Nephron (organoid): ENCODE measurements around the gene LRRC25.

Experiments
- H3K27ac Mint-ChIP-seq, 3 experiments: 2 replicates each; pipeline ENCODE4 v1.8.0; 2020; ENCODE audit warnings: mixed read lengths in 3 of 3, mild to moderate bottlenecking in 2 of 3, moderate library complexity in 1 of 3
- H3K27me3 Mint-ChIP-seq: 2 replicates; pipeline ENCODE4 v1.8.0; 2021; ENCODE audit warnings: low read depth, mild to moderate bottlenecking, moderate library complexity, mixed read lengths
- H3K36me3 Mint-ChIP-seq: 2 replicates; pipeline ENCODE4 v1.8.0; 2020; ENCODE audit warnings: low read depth, mixed read lengths
- H3K4me1 Mint-ChIP-seq: 2 replicates; pipeline ENCODE4 v1.8.0; 2020; ENCODE audit warnings: mixed read lengths
- H3K4me3 Mint-ChIP-seq, 3 experiments: 2 replicates each; pipeline ENCODE4 v1.8.0; 2020; ENCODE audit warnings: mild to moderate bottlenecking in 3 of 3, mixed read lengths in 3 of 3, moderate library complexity in 2 of 3
- H3K9me3 Mint-ChIP-seq: 2 replicates; pipeline ENCODE4 v1.8.0; 2020; ENCODE audit warnings: mixed read lengths
- TF ChIP-seq, protein P1 (sequence below), 3 experiments: fragments of 200-600 bp; sonication (generic); IDR thresholded peaks; one replicate each; pipeline ENCODE4 v1.5.0; 2021; ENCODE audit warnings: antibody characterized with exemption in 3 of 3; ENCODE audit not compliant: unreplicated experiment in 3 of 3

LRRC25 gene

DNA sequence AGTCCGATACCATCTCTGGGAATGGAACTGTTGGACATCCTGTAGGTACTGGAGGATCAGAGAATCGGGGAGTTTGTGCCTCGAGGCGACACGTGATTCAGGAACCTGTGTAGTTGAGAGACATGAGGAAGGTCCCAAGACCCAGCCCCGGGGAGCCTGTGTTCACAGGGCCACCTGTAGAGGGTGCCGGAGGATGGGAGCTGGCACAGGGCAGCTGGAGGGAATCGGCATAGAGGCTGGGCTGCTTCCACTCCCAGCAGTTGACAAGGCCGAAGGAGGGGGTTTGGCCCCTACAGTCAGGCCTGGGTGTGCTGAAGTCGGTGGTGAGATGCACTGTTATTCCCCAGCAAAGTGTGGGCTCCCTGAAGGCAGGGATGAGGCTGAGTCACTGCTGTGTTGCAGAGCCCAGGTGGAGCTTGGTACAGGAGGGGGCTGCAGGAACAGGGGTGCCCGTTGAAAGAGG is 43.0 kb upstream of the LRRC25 start:
- no peaks in the 10 kb centered on the region for H3K9me3 Mint-ChIP-seq
- peaks cover 36% of the 10 kb centered on the region for H3K4me1 Mint-ChIP-seq
- peak overlapping the region; percentile 84 to 98 (median 98) for H3K27ac Mint-ChIP-seq
- TF ChIP-seq, protein P1, sequence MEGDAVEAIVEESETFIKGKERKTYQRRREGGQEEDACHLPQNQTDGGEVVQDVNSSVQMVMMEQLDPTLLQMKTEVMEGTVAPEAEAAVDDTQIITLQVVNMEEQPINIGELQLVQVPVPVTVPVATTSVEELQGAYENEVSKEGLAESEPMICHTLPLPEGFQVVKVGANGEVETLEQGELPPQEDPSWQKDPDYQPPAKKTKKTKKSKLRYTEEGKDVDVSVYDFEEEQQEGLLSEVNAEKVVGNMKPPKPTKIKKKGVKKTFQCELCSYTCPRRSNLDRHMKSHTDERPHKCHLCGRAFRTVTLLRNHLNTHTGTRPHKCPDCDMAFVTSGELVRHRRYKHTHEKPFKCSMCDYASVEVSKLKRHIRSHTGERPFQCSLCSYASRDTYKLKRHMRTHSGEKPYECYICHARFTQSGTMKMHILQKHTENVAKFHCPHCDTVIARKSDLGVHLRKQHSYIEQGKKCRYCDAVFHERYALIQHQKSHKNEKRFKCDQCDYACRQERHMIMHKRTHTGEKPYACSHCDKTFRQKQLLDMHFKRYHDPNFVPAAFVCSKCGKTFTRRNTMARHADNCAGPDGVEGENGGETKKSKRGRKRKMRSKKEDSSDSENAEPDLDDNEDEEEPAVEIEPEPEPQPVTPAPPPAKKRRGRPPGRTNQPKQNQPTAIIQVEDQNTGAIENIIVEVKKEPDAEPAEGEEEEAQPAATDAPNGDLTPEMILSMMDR (IDR thresholded peaks at IDR 0.05; ENCODE audit: unreplicated experiment in 3 of 3): peak in 1 of 3 experiments; percentile 14
- no peaks in the 10 kb centered on the region for H3K27me3 Mint-ChIP-seq
- H3K36me3 Mint-ChIP-seq: peaks cover 5% of the 10 kb centered on the region
- peak overlapping the region; percentile 23 to 75 (median 50) for H3K4me3 Mint-ChIP-seq

DNA sequence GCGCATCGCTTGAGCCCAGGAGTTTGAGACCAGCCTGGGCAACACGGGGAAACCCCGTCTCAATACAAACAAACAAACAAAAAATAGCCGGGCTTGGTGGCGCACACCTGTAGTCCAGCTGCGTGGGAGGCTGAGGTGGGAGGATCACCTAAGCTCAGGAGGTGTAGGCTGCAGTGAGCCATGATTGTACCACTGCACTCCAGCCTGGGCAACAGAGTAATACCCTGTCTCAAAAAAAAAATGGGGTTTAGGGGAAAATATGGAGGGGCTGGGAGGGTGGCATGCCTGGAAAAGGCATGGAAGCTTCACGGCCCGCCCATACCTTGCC is 42.5 kb upstream of the LRRC25 start:
- Mint-ChIP-seq H3K4me1 (peaks cover 36% of the 10 kb centered on the region), H3K9me3 (no peaks in the 10 kb centered on the region), H3K27me3 (no peaks in the 10 kb centered on the region), H3K4me3 (peak overlapping the region; percentile 74 to 81 (median 81)), H3K27ac (peak overlapping the region; percentile 96 to 98 (median 98)), H3K36me3 (peaks cover 5% of the 10 kb centered on the region)
- TF ChIP-seq, protein P1 (IDR thresholded peaks at IDR 0.05; ENCODE audit: unreplicated experiment in 3 of 3): no peak

DNA sequence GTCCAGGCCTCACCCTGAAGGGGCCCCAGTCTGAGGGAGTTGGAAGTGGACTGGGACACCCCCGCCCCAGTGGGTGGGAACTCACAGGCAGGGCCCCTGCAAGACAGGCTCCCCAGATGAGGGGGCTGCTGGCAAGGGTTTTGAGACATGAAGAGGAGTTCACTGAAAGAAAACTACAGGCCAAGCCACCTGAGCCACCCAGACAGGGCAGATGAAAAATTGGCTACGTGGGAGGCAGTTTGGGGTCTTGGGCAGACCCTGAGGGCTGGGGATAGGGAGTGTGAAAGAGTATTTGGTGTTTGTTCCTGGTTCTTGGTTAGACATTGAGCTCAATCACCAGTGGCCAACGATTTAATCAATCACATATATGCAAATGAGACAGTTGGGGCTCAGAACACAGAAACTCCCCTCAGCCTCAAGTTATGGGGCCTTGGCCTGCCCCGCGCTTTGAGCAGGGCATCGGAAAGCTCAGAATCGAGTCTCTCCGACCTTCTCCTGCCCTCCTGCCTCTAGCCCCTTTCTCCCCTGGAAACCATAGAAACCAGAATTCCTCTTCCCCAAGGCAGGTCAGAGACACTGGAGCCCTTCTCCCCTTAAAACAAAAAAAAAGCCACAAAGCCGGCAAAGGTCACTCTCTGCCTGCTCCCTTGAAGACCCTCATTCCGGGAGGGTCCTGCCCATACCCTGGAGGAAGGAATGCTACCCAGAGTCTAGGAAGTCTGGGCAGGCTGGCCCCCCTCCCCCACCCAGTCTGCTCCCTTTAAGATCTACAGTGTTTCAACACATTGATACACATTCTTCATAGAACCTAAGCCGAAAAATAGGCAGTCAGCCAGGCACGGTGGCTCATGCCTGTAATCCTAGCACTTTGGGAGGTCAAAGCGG is 41.8 kb upstream of the LRRC25 start:
- Mint-ChIP-seq H3K4me1 (peaks cover 42% of the 10 kb centered on the region), H3K4me3 (peak overlapping the region; percentile 74 to 81 (median 81)), H3K36me3 (peaks cover 5% of the 10 kb centered on the region), H3K27ac (peak overlapping the region; percentile 96 to 98 (median 98)), H3K27me3 (no peaks in the 10 kb centered on the region), H3K9me3 (no peaks in the 10 kb centered on the region)
- TF ChIP-seq, protein P1 (IDR thresholded peaks at IDR 0.05; ENCODE audit: unreplicated experiment in 3 of 3): peak in 2 of 3 experiments; percentile 9 to 17

DNA sequence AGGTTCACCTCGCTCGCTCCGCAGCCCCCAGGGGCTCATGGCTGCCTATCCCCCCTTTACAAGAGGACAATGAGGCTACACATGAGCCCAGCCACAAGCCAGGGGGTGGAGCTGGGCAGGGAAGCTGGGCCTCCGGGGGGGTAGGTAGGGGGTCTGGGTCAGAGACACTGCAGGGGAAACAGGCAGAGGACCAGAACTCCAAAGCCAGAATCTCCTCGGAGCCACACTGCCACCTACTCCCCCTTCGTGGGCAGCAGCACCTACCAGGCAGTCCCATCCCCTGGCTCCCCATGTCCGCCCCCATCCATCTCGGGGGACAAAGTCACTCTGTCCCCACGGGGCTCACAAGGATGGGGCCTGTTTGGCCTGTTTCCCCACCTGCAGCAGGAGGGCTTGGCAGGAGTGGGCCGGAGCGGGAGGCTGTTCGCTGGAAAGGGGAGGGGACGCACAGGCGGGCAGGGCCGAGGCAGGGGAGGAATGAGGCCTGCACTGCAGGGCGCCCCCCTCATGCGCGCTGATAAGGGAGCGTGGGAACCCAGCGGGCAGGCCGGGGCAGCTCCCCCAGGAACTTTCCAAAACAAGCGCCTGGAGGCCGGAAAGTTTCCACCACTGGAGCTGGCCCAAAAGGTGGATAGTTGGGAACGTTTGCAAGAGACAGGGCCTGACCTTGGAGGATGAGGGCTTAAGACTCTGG is 41.1 kb upstream of the LRRC25 start:
- peaks cover 44% of the 10 kb centered on the region for H3K4me1 Mint-ChIP-seq
- H3K9me3 Mint-ChIP-seq: no peaks in the 10 kb centered on the region
- peak overlapping the region; percentile 96 to 98 (median 98) for H3K27ac Mint-ChIP-seq
- peak overlapping the region; percentile 74 to 81 (median 81) for H3K4me3 Mint-ChIP-seq
- H3K27me3 Mint-ChIP-seq: no peaks in the 10 kb centered on the region
- TF ChIP-seq, protein P1 (IDR thresholded peaks at IDR 0.05; ENCODE audit: unreplicated experiment in 3 of 3): no peak
- peaks cover 5% of the 10 kb centered on the region for H3K36me3 Mint-ChIP-seq

DNA sequence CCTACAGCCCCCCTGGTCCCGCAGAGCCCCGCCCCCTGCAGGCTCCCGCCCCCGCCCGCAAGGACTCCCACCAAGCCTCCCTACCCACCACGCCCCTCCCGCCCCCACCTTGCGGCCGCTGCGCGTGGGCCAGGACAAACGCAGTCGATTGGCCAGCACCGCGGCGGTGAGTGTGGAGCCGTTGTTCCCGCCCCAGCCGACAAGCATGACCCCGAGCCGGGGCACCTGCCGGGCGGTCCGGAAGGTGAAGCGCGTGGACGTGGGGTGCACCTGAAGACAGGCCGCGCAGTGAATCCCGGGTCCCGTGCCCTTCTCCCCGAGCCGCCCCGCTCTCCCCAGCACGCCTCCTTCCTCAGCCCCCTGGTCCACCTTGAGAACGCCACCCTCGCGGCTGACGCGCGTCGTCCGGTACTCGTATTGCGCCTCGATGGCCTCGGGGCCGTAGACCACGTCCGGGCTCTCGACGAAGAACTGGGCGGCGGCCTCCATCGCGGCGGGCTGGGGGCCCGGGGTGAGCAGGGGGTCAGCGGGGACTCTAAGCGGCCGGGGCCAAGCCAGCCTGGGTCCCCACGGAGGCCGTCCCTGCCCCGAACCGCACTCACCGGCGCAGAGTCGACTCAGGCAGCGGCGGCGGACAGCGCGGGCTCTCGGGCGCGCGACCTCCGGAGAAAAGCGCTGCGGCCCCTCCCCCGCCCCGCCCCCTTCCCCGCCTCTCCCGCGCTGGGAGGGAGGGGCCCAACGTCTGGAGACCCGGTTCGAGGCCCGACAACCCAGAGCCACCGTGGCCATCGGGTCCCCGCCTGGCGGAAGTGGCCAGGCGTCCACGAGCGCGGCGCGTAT is 40.3 kb upstream of the LRRC25 start, which contains the start of gene ISYNA1:
Gene ISYNA1 (minus strand): TSS at position 643 of the 840 bp plus-strand sequence. CDS start 154 bp downstream, at position 489.
- Mint-ChIP-seq H3K36me3 (peaks cover 4% of the 10 kb centered on the region), H3K4me3 (peak within 1 kb of the TSS; percentile 84 to 87 (median 86)), H3K27ac (peak within 1 kb of the TSS; percentile 96 to 98 (median 98)), H3K27me3 (no peaks in the 10 kb centered on the region), H3K4me1 (peaks cover 41% of the 10 kb centered on the region), H3K9me3 (no peaks in the 10 kb centered on the region)
- TF ChIP-seq, protein P1 (IDR thresholded peaks at IDR 0.05; ENCODE audit: unreplicated experiment in 3 of 3): no peak
